Measurements from ENCODE around the gene SLC38A1. TPM values are rescaled to one million over a fixed set of nuclear protein-coding genes. Genes with fewer than 3 reads are reported as not detected.

Gene SLC38A1
- total and polyA plus RNA-seq, 12 donors = 32.0 to 221 (median 140) TPM

GRCh38 chr12:46224386-46224785 is 44.5 kb downstream of the SLC38A1 start:
- Histone ChIP-seq H3K4me1 (peaks cover 4 to 72% (median 40%) of the 10 kb centered on the region in 9 donors), H3K27me3 (no peaks in the 10 kb centered on the region), H3K4me3 (no peak overlapping the region), H3K9me3 (no peaks in the 10 kb centered on the region), H3K27ac (peak overlapping the region in 1 of 10 donors; percentile 11), H3K36me3 (peaks cover 0 to 8% (median 0%) of the 10 kb centered on the region in 9 donors)
- DNase-seq = peak in 1 of 2 donors; percentile 24
- 53 to 68% methylated on average over 1 of the region's 1 CpG for WGBS, 2 donors
- ATAC-seq = peak; percentile 67 to 95 (median 70)
- intact Hi-C loops (cut with DNase I) = no loop called here
- TF ChIP-seq, protein P1, sequence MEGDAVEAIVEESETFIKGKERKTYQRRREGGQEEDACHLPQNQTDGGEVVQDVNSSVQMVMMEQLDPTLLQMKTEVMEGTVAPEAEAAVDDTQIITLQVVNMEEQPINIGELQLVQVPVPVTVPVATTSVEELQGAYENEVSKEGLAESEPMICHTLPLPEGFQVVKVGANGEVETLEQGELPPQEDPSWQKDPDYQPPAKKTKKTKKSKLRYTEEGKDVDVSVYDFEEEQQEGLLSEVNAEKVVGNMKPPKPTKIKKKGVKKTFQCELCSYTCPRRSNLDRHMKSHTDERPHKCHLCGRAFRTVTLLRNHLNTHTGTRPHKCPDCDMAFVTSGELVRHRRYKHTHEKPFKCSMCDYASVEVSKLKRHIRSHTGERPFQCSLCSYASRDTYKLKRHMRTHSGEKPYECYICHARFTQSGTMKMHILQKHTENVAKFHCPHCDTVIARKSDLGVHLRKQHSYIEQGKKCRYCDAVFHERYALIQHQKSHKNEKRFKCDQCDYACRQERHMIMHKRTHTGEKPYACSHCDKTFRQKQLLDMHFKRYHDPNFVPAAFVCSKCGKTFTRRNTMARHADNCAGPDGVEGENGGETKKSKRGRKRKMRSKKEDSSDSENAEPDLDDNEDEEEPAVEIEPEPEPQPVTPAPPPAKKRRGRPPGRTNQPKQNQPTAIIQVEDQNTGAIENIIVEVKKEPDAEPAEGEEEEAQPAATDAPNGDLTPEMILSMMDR (IDR thresholded peaks at IDR 0.05) = no peak

- no peak for ATAC-seq
- no peak for DNase-seq
- Histone ChIP-seq H3K36me3 (peaks cover 0 to 3% (median 0%) of the 10 kb centered on the region in 9 donors), H3K9me3 (no peaks in the 10 kb centered on the region), H3K27ac (peak overlapping the region in 1 of 10 donors; percentile 39), H3K4me3 (no peak overlapping the region), H3K4me1 (peaks cover 4 to 79% (median 43%) of the 10 kb centered on the region in 9 donors), H3K27me3 (no peaks in the 10 kb centered on the region)
- TF ChIP-seq, protein P1 (IDR thresholded peaks at IDR 0.05) = no peak
- intact Hi-C loops (cut with DNase I) = no loop called here
- WGBS, 2 donors = 96% methylated on average over 5 of the region's 5 CpGs
These were observed 45.8 kb downstream of the SLC38A1 start for GRCh38 chr12:46223047-46223446.

- peaks cover 4 to 79% (median 41%) of the 10 kb centered on the region in 9 donors for H3K4me1 ChIP-seq
- no peak overlapping the region for H3K4me3 ChIP-seq
- H3K9me3 ChIP-seq = no peaks in the 10 kb centered on the region
- TF ChIP-seq, protein P1 (IDR thresholded peaks at IDR 0.05) = no peak
- DNase-seq = no peak
- no peak for ATAC-seq
- peak overlapping the region in 1 of 10 donors; percentile 39 for H3K27ac ChIP-seq
- WGBS, 2 donors = 79 to 83% methylated on average over 1 of the region's 1 CpG
- no peaks in the 10 kb centered on the region for H3K27me3 ChIP-seq
- intact Hi-C loops (cut with DNase I) = no loop called here
- peaks cover 0 to 3% (median 0%) of the 10 kb centered on the region in 9 donors for H3K36me3 ChIP-seq
These were observed 46.2 kb downstream of the SLC38A1 start for GRCh38 chr12:46222636-46223035.

GRCh38 chr12:46221255-46222128 is 47.4 kb downstream of the SLC38A1 start:
- Histone ChIP-seq H3K4me1 (peaks cover 4 to 79% (median 36%) of the 10 kb centered on the region in 9 donors), H3K27ac (peak overlapping the region in 7 of 10 donors; percentile 6 to 80 (median 37)), H3K36me3 (peaks cover 0 to 3% (median 0%) of the 10 kb centered on the region in 9 donors), H3K9me3 (no peaks in the 10 kb centered on the region), H3K4me3 (no peak overlapping the region), H3K27me3 (no peaks in the 10 kb centered on the region)
- intact Hi-C loops (cut with DNase I) = no loop called here
- 42 to 44% methylated on average over 4 of the region's 4 CpGs for WGBS, 2 donors
- TF ChIP-seq, protein P1 (IDR thresholded peaks at IDR 0.05) = no peak
- ATAC-seq = peak in 1 of 8 donors; percentile 59
- no peak for DNase-seq
